ENCODE measurements around the gene RHBDL1.
A peak's percentile ranks its signal among the peaks of the same experiment; 100 is the strongest.

RHBDL1 gene

DNA sequence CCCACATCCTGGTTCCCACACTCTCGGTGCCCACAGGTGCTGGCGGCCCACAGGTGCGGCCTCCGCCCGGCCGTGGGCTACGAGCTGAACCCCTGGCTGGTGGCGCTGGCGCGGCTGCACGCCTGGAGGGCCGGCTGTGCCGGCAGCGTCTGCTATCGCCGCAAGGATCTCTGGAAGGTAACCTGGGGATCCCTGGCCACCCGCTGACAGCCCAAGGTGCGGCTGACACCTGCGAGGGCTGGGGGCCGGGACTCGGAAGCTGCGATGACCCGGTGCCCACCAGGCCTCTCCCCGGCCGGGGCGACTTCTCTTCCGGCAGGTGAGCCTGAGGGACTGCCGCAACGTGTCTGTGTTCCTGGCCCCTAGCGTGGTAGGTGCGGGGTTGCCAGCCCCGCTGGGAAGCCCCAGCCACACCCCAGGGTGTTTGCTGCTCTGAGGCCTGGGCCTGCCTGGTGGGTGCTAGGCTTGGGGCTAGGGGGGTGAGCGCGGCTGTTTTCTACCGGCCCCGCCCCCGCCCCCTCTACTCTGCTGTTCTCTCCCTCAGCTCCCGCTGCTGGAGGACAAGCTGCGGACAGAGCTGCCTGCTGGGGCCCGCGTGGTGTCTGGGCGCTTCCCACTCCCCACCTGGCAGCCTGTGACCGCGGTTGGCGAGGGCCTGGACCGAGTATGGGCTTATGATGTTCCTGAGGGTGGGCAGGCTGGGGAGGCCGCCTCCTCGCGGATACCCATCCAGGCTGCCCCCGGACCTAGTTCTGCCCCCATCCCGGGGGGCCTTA lies 46.5 kb downstream of the RHBDL1 start:
- no peak for DNase-seq

DNA sequence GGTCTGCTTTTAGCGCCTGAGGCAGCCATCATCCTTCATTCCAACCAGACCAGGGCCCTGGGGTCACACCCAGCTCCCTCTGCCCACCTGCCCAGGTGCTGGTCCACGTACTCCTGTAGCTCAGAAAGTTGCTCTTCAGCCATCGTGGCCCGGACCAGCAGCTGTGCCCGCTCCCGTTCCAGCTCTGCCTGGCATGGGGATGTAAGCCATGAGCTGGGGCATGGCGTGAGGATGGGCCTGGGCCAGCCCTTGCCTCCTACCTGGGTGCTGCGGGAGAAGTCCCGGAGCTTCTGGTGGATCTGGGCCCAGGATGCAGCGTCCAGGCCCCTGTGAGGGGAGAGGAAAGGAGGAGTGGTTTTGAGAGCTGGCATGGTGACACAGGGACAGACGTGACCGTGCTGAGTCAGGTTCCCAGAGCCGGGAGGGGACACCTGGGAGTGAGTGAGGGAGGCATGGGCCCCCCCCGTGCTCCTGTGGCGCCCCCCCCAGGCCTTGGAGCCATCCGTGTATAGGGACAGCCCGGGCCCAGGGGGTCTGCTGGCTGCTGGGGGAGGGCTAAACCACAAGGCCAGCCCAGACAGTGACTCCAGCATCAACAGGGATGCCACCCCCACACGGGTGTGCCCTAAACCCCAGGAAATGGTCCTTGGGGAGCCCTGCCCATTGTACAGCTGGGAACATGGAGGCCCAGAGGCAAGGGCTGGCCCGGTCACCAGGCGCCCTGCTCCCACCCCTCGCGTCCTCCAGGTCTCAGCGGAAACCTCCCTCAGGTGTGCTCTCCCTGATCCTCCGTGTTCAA lies 47.6 kb downstream of the RHBDL1 start:
- DNase-seq = no peak

DNA sequence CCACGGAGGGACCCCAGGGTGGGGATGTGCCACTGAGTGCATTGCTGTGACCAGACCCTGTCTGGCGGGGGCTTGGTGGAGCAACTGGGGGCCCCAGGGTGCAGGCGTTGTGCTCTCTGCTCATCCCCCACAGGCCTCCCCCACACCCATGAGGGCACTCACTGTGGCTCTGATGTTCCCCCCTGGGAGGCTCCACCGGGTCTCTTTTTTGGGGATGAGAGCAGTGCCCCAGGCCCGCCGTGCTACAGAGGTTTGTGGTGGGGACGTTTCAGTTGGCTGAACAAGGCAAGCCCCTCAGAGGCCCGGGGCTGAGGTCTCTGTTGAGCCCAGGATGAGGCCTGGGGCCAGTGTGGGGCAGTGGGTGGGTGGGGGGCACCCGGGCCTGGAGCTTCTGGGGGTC lies 48.2 kb downstream of the RHBDL1 start:
- DNase-seq = no peak

DNA sequence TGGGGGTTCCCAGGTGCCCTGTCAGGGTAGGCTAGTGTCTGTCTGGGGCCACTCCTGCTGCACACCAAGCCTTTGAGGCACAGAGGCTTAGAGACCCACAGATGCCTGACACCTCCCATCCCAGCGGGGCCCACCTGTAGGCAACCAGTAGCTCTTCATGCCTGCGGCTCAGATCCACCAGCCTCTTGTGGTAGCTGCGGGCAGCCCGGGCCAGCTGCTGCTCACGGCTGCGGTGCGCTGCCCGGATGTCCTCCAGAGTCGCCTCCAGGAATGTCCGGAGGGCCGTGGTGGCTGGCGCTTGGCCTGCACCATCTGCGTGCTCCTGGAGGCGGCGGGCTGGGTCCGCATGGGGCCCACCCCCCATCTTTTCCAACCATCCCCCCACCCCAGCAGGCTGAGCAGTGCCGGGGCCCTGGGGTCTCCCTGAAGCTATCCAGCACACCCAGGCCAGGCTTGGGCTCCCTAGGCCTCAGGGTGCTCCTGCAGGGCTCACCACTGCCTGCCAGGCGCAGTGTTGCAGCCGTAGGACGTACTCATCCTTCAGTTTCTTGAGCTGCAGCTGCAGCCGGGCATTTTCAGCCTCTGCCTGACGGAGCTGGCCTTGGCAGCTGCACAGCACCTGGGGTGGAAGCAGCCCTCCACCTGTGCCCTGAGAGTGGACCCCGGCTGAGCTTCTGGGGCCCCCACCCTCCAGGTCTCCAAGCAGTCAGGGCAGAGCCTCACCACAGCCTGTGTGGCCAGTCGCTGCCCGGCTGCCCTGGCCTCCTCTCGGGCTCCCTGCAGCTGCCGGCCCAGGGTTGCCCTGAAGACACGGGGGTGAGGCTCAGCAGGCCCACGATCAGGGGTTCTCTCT lies 48.9 kb downstream of the RHBDL1 start:
- DNase-seq = no peak

DNA sequence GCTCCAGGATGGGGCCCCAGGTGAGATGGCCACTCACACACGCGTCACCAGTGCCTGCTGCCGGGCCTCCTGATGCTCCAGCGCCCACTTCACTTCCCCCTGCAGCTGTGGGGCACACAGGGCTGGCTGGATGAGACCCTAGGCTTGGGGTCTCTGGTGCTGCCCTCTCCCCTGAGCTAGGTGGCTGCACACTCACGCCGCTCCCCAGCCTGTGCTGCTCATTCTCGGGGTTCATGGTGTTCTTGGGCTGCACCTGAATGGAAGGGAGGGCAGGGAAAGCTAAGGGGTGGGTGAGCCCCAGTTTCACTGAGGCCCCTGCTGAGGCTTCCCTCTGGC lies 49.5 kb downstream of the RHBDL1 start:
- no peak for DNase-seq

DNA sequence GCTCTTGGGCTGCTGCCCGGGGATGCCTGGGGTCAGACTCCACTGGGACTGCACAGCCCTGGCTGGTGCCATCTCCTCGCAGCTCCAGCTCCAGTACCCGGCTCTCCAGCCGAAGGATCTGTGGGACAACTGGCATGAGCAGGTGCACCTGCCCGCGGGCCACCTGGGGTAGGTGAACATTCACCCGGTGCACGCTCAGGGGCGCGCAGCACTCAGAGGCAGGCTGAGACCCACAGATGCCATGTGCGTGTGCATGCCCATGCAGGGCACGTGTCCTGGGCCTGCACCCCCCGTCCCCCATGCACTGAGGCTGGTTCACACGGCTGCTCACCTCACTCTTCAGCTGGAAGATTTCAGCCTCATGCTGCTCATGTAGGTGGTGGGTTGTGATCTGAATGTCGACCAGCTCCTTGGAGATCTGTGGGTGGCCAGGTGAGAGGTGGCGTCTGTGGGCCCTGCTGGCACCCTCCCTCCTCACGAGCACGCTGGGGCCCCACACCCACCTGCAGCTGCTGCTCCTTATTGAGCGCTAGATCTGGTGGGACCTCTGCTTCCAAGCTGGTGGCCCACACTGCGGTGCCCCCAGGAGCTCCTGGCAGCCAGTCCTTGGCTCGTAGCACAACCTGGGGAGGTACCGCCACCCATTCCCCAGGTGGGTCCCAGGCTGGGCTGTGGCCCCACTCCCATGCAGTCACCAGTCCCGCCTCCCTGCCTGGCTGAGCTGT lies 50.2 kb downstream of the RHBDL1 start:
- no peak for DNase-seq

DNA sequence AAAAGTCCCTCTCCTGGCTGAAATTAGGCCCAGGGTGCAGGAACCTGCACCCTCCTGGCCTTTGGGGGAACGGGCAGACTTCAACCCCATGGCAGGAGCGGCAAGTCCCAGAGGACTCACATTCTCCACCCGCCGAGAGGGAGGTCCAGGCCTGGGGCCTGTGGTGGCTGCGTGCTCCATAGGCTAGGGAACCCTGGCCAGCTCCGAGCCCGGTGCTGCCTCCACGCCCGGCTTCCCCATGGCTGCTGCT lies 50.6 kb downstream of the RHBDL1 start:
- DNase-seq = no peak

DNA sequence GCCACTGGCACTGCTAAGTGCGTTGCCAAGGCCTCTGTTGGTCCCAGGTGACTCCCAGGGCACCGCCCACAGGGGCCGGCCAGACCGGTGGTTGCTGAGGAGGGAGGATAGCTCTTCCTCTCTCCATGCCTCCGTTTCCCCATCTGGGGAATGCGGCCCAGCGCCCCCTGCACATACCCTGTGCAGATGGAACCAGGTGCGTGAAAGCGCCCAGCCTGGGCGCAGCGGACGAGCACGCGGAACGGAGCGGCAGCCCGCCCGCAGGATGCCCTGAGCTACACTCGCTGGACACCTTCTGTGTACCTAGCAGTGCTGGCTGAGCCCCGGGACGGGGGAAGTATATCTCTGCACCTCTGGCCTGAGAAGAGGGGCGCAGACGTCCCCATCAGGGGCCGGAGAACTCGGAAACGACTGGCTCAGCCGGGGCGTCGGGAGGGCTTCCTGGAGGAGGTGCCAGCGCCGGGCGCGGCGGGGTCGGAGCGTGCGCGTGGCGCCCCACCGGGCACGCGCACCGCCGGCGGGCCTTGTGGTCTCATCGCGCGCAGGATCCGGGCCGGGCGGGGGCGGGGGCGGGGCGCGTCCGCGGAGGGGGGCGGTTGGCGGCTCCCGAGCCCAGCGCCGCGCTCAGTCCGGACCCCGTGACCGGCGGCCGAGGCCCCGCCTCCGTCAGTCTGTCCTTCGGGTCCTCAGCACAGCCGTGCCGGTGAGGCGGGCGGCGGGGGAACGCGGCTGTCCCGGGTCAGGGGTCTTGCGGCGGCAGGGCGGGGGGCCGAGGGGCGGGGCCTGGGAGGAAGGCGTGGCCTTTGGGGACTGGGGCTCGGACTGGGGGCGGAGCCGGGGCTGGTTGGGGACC lies 51.2 kb downstream of the RHBDL1 start, which contains the start of the genes CCDC78 and HAGHL:
TSS of gene CCDC78 (minus strand) at position 6 of the 853 bp plus-strand sequence. CDS start 76 bp downstream, outside the sequence.
TSS of gene HAGHL (plus strand) at position 669 of the 853 bp plus-strand sequence. CDS start 404 bp downstream, outside the sequence.
- peak; percentile 37 for DNase-seq

DNA sequence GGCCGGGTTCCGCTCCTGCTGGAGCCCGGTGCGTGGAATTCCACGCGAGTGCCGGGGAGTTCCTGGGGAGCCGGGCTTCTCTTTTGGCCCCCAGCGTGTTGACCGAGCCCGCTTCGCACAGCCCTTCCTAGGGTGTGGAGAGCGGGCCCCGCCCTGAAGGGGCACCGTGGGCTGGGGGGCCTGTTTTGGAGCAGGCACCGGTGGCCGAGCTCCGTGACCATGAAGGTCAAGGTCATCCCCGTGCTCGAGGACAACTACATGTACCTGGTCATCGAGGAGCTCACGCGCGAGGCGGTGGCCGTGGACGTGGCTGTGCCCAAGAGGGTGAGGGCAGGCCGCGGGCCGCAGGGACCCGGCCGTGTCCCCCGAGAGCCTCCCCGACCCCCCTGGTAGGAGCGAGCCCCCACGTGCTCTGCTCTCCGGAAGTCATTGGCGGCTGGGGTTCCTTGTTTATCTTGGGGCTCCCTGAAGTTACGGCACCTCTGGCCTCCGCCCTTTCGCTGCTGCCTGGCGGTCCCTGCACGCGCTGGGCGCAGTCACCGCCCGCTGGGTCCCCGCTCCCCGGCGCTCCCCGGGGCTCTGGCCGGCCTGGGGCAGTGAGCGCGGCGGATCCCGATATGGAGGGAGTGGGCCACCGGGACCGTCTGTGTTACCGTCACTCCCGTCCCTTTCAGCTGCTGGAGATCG lies 52.0 kb downstream of the RHBDL1 start:
- DNase-seq = no peak
